ENCODE data around the gene XYLT1. TPM values are rescaled to one million over a fixed set of nuclear protein-coding genes. Genes with fewer than 3 reads are reported as not detected.

Gene XYLT1
- total and polyA plus RNA-seq, 2 of the 13 experiments (the other 11 are each of a cell fraction or from before 2014, with no cell fraction given): not detected

- Histone ChIP-seq H3K27me3 (ENCODE audit: control insufficient read depth in 1 of 2, insufficient read depth in 2 of 2, low read length in 2 of 2) (peaks cover 0 to 14% of the 10 kb centered on the region in 2 experiments; a peak in 2 of 5 replicates), H3K9ac (ENCODE audit: insufficient read depth, low read depth, low read length) (no peak overlapping the region), H3K4me2 (ENCODE audit: low read depth, low read length) (no peak overlapping the region), H3K79me2 (ENCODE audit: insufficient read depth, low read length) (no peaks in the 10 kb centered on the region), H3K4me3 (replicated peaks in 1 of 3; ENCODE audit: insufficient read depth in 1 of 3, low read depth in 2 of 3, low read length in 3 of 3) (no peak overlapping the region), H3K9me3 (ENCODE audit: low read length) (no peaks in the 10 kb centered on the region), H2AFZ (ENCODE audit: low read length) (no peak overlapping the region), H3K27ac (ENCODE audit: extremely low read length, insufficient read depth, low read length) (no peak overlapping the region), H4K20me1 (ENCODE audit: insufficient read depth, low read length) (no peaks in the 10 kb centered on the region; the same call in 1 of the 2 replicates), H3K36me3 (replicated peaks in 1 of 2; ENCODE audit: control insufficient read depth in 1 of 2, insufficient read depth in 2 of 2, low read length in 2 of 2) (no peaks in the 10 kb centered on the region), H3K4me1 (ENCODE audit: insufficient read depth, low read length) (no peaks in the 10 kb centered on the region)
- POLR2A ChIA-PET: interaction anchor here (0.7 kb wide), 1 partner anchor 29 kb away, joined by 3 read pairs; no protein-coding TSS in a partner anchor
- no TSS peak for BruUV-seq (replicated peaks)
- CTCF ChIA-PET (ENCODE audit: low intra/inter-chr PET ratio, low total read pairs): no interaction called here
- TF ChIP-seq ZMAT5 (CRISPR knock-in tag; IDR thresholded peaks at IDR 0.05; ENCODE audit: borderline replicate concordance, low read depth): no peak
- no peak for TF ChIP-seq SIN3A (IDR thresholded peaks at IDR 0.05; ENCODE audit: borderline replicate concordance, low read depth, low read length)
- TF ChIP-seq ZNF746 (CRISPR knock-in tag; IDR thresholded peaks at IDR 0.05): no peak
- TF ChIP-seq BCL3 (CRISPR knock-in tag; IDR thresholded peaks at IDR 0.05): no peak
- no peak for TF ChIP-seq ZNF430 (CRISPR knock-in tag; IDR thresholded peaks at IDR 0.05)
- no peak for TF ChIP-seq ZFP90 (CRISPR knock-in tag; IDR thresholded peaks at IDR 0.05; ENCODE audit: borderline replicate concordance)
- no peak for TF ChIP-seq ZFP36L2 (CRISPR knock-in tag; IDR thresholded peaks at IDR 0.05)
- no peak for TF ChIP-seq AKNA (CRISPR knock-in tag; IDR thresholded peaks at IDR 0.05; ENCODE audit: borderline replicate concordance)
- TF ChIP-seq SRF (IDR thresholded peaks at IDR 0.05; ENCODE audit: low read depth, low read length): no peak
- no peak for TF ChIP-seq ZNF558 (CRISPR knock-in tag; IDR thresholded peaks at IDR 0.05; ENCODE audit: borderline replicate concordance)
- TF ChIP-seq GMEB1 (CRISPR knock-in tag; IDR thresholded peaks at IDR 0.05; ENCODE audit: borderline replicate concordance): no peak
- no peak for TF ChIP-seq ZNF335 (CRISPR knock-in tag; IDR thresholded peaks at IDR 0.05)
- no peak for TF ChIP-seq YEATS4 (CRISPR knock-in tag; IDR thresholded peaks at IDR 0.05; ENCODE audit: borderline replicate concordance)
- TF ChIP-seq SKI (IDR thresholded peaks at IDR 0.05; ENCODE audit: partially characterized antibody): no peak
- no peak for TF ChIP-seq GMEB2 (CRISPR knock-in tag; IDR thresholded peaks at IDR 0.05; ENCODE audit: low read depth)
- ATAC-seq: no peak
- intact Hi-C loops (cut with micrococcal nuclease; ENCODE audit: unreplicated experiment) (no loop called here), in situ Hi-C loops (cut with HindIII; ENCODE audit: extremely low pct_ligation_motif_present, low pct_unique_long_range_greater_than_20kb) (no loop called here)
- no peak for FAIRE-seq
- whole genome bisulfite sequencing (ENCODE audit: low lambda C conversion rate): 39% methylated on average over 2 of the region's 2 CpGs
- DNase-seq (ENCODE audit: low spot score): no peak
Observed at GRCh38 chr16:17204206-17204605, 266.6 kb downstream of the XYLT1 start.

Measured in HepG2 (cell line).